AG20443 (cell line): ENCODE measurements around the gene CNOT9.

Experiments used
- DNase-seq: peaks from one replicate; pipeline ENCODE4 v3.0.0; 2012; ENCODE audit warnings: low spot score, mixed read lengths

The CNOT9 gene

DNA sequence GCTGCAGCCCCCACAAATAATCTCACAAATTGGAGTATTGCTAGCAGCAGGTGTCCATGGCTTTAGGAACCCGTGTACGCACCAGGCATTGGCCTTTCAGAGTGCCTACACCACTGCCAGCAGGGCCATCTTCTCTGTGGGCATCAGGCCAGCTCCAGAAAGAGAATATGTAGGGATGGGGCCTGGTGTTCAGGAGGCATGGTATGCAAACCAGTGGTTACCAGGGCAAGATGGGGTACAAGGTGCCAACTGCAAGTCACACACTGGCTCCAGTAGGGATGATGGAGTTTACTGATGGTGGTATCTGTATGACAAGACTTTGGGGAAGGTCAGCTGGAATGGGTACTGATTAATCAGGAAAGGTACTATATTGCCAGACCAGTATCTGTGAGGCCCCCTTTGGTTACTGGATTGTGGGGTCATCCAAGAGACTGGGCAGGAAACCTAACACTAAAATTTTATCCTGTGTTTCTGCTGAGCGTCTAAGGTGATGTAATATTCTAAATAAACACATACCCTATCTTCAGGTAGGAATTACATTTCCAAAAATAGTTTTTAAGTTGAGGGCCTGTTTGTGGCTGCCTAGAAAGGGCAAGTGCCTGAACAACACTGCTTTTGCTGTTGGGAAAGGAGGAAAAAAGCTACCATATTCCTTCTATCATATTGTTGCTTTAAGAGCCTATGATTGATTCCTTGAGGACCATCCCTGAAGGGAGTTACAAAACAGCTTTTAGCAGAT is 9.0 kb downstream of the CNOT9 start:
- DNase-seq, result no peak

DNA sequence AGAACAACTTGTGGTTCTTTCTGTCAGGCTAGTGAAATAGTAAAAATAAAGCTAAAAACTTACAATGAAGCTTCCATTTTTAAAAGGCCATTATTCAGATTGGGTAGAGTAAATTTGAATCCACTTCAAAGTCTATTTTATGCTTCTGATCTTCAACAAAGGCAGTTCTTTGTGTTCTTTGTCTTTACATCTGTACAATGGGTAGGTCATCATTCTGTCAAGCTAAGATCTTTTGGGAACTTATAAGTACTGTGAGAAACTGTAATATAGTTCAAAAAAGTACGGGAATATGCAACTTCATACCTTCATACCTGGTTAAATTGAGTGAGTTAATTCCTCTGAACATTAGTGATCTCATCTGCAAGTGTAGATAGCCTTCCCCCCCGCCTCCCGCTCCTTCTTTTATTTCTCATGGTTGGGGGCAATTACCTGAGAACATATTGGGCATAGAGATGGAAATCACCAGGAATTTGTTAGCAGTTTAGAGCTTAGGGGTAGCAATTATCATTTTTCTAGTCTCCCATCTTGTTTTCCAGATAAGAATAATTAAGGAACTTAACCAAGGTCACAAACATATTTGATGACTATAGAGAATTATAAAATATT is 9.7 kb downstream of the CNOT9 start:
- no peak for DNase-seq

DNA sequence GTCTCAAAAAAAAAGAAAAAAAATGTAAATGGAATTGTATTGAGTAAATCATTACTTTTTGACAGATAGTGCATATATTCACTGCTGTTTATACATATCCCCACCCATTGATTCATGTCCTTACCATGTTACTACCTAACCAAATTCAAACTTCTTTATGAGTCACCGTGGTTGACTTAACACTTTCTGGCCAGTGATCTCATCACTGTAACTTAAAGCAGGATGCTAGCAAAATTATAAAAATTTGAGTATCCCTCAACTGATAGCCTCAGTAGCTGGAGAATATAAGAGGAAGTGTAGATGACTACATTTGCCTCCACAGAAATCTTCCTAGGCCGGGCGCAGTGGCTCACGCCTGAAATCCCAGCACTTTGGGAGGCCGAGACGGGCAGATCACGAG is 13.4 kb downstream of the CNOT9 start:
- peak; percentile 32 for DNase-seq

DNA sequence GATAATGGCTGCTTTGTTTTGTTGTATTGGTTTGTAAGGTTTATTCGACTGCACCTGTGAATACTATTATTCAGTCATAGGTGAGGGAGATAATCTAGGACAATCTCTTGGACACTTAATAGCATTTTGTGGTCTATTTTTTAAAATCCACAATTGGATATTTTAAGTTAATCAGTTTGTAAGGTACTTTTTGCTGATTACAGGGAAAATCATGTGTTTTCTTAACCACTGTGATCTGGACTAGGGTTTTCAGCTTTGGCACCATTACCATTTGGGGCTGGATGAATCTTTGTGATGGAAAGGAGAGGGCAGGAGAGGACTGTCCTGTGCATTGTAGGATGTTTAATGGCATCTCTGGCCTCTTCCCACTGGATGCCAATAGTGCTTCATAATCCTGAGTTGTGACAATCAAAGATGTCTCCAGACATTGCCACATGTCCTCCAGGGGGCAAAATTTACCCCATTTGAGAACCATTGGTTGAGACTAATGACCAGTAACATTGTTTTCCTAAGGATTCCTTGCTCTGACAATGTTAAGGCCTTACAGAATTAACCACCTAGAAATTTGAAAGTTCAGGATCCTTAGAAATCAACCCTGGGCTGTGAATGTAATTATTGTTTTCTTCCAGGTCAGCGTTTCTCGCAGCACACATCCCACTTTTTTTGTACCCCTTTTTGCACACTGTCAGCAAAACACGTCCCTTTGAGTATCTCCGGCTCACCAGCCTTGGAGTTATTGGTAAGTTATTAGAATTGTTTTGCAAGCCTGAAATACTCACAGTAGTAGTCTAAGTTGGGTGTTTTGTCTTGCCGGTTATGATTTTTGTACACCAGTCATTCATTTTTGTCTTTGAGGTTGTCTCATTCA is 15.6 kb downstream of the CNOT9 start:
- DNase-seq, result no peak

DNA sequence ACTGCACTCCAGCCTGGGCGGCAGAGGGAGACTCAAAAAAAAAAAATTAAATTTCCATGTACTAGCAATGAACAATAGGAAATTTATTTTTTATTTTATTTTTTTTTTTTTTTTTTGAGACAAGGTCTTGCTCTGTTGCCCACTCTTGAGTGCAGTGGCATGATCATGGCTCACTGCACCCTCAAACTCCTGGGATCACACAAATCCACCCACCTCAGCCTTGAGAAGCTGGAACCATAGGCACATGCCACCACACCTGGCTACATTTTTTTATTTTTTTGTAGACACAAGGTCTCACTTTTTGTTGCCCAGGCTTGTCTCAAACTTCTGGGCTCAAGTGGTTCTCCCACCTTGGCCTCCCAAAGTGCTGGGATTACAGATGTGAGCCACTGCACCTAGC is 16.9 kb downstream of the CNOT9 start:
- no peak for DNase-seq

DNA sequence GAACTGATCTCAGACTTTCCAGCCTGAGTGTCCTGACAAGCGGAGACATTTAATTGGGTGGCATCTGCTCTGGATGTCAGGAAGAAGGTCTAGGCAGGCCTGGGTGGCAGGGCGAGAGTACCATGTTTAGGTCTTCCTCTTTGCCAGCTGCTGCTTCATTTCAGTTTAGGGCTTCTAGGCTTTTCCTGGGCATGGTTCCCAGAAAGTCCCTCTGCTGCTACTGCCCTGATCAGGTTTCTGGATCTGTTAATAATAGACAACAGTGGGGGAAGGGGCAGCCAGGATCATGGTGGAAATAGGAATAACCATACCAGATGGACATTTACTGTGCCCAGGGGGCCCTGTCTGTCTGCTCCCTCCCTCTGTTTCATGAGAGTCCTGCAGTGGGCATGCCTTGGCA is 36.8 kb downstream of the CNOT9 start:
- no peak for DNase-seq

DNA sequence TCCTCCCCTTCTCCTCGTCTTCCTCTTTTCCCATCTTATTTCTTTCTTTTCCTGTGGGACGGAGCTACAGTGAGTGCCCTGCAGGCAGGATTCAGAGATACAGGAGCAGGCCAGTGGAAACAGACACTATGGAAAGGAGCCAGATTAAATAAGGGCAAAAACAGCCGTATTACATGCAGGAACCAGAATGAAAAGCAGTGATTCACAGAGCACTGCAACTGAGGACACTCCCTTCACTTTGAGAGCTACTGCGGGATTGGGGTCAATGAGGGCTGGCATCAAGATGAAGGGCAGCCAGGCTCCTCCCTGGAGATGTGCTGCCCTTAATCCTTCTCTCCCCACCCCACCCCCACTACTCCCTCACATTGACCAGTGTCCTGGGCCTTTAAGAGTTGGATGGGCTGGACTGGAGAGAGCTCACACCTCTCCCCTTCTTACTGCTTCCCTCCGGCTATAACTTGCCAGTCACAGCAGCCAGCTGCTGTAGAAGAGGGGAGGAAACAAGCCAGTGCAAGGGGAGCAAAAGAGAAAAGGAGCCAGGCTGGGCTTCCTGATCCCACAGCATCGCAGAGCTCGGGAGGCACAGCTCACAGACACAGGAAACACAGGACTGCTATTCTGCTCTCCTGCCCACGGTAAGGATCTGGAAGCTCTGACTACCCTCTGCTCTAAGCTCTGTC is 38.9 kb downstream of the CNOT9 start, which contains the start of gene PLCD4:
Gene PLCD4, plus strand, starts transcription at position 464 of the 680 bp plus-strand sequence. CDS start 7,841 bp downstream, outside the sequence.
- peak; percentile 82 for DNase-seq

DNA sequence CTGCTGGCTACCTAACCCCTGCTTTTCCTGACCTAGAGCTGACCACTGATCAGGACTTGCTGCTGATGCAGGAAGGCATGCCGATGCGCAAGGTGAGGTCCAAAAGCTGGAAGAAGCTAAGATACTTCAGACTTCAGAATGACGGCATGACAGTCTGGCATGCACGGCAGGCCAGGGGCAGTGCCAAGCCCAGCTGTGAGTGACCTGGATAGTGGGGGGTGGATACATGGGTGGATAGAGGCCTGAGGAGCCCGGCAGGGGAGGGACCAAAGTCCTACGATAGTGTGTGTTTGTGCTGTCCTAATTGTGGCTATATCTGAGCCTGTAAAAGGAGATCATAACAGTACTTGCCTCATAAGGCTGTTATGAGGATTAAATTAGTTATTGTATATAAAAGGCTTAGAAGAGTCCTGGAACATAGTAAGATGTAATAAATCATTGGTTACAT is 47.3 kb downstream of the CNOT9 start:
- DNase-seq, result no peak

DNA sequence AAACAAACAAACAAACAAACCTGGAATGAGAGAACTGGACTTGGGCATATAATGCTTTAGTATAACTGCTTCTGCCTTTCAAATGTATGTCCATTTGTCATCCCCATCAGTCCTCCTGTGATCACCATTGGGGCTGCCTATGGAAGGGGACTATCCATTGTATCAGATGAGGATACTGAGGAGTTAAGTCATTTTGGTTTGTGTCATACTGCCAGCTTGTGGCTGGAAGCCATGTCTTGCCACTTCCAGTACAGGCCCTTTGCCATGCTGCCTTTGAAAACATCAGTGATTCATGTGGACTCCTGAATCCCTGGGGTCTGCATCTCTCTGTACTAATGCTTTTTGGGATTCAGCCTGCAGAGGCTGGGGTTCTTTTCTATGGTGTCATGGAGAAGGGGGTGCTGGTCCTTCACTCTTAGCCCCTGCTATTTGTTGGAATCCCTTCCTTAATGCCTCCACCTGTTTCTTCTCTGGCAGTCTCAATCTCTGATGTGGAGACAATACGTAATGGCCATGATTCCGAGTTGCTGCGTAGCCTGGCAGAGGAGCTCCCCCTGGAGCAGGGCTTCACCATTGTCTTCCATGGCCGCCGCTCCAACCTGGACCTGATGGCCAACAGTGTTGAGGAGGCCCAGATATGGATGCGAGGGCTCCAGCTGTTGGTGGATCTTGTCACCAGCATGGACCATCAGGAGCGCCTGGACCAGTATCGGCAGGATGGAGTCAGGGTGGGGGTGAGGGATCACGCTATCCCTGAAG is 49.6 kb downstream of the CNOT9 start:
- DNase-seq, result no peak

DNA sequence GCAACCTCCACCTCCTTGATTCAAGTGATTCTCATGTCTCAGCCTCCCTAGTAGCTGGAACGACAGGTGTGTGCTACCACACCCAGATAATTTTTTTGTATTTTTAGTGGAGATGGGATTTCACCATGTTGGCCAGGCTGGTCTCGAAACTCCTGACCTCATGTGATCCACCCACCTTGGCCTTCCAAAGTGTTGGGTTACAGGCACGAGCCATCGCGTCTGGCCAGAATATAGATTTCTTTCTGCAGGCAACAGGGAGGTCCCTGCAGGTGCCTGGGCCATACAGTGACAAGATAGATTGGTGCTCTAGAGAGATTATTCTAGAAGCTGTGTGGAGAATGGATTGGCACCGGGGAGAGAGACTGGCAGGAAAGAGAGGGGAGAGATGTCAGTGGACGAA is 52.4 kb downstream of the CNOT9 start:
- no peak for DNase-seq

DNA sequence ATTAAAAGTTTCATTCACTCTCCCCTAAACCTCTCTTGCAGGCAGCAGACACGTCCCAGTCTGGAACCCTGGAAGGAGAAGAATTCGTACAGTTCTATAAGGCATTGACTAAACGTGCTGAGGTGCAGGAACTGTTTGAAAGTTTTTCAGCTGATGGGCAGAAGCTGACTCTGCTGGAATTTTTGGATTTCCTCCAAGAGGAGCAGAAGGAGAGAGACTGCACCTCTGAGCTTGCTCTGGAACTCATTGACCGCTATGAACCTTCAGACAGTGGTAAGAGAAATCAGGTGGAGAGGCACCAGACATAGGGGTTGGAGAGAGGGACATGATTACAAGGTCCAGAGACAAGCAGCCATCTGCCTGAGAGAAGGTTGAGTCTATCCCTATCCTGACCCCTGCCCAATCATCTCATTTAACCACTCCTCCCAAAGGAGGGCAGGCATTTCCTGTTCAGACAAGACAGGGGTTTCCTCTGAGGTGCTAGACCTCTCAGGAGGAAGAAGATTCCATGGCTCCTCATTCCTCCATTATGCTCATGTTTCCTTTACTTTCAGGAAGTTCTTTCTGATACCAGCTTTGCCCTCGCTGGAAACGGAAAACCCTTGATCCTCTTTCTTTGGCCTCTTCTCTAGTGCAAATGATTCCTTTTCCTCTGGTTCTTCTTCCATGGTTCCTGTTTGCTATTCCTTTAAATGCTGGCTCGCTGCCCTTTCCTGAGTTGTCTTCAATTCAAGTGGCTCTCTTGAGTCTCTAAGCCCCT is 54.1 kb downstream of the CNOT9 start:
- no peak for DNase-seq

DNA sequence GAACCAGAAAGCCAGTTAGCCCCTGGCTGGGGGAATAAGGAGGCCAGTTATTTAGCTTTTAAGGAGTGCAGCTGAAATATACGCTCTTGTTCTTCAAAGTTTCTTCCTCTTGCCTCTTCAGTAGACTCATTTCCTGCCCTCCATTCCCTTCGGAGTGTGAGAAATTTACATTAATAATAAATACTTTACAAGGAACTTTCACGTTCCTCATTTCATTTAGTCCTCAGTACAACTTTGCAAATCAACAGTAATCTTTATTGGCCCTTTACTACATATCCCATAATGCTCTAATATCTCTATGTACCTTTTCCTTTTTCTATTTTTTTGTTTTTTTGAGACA is 54.7 kb downstream of the CNOT9 start:
- no peak for DNase-seq

DNA sequence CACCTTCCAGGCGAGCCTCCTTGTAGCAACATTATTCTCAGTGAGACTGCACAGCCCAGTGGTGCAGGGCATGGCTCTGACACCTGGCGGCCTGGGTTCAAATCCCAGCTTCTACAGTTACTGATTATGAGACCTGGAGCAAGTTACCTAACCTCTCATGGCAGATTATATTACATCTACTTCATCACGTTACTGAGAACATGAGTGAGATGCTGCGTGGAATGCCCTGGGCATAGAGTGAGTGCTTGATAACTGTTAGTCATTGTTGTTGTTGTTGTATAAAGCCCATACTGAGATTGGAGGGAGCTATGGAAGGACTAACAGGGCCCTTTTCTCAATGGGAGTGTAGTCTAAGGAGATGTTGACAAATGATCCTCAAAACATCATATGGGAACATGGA is 57.7 kb downstream of the CNOT9 start:
- no peak for DNase-seq

DNA sequence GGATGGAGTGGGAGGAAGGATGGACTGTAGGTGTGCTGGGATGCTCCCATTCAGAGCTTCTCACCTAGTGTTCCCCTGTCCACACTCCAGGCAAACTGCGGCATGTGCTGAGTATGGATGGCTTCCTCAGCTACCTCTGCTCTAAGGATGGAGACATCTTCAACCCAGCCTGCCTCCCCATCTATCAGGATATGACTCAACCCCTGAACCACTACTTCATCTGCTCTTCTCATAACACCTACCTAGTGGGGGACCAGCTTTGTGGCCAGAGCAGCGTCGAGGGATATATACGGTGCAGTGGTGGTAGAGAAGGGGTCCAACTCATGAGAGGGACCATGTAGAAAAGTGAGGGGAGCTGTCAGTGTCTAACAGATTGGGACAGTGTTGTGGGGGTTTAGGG is 59.3 kb downstream of the CNOT9 start:
- no peak for DNase-seq

DNA sequence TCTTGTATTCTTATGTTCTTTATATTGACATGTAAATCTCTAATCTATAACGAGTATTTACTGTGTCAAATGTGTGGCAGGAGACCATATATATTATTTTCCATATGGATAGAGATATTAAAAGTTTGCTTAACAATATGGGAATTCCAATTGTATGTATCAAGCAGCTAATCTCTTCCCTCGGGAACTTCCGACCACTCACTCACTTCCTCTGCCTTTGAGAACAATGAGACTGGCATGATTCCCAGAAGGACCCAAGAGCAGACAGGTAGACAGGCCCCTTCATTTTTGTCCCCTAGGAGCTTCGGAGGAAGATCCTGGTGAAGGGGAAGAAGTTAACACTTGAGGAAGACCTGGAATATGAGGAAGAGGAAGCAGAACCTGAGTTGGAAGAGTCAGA is 63.2 kb downstream of the CNOT9 start:
- DNase-seq, result no peak

DNA sequence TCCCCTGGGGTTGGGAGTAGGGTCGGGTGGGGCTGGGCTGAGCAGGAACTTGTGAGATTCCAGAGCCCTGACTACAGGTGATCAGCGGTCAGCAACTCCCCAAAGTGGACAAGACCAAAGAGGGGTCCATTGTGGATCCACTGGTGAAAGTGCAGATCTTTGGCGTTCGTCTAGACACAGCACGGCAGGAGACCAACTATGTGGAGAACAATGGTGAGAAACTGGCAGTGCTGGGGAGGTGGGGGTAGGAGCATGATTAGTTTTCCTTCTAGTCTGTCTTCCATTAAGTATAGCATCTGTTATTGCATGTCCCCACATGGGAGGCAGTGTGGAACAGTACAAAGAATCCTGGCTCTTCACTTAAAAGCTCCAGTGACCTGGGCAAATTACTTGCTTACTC is 67.1 kb downstream of the CNOT9 start:
- DNase-seq, result no peak

DNA sequence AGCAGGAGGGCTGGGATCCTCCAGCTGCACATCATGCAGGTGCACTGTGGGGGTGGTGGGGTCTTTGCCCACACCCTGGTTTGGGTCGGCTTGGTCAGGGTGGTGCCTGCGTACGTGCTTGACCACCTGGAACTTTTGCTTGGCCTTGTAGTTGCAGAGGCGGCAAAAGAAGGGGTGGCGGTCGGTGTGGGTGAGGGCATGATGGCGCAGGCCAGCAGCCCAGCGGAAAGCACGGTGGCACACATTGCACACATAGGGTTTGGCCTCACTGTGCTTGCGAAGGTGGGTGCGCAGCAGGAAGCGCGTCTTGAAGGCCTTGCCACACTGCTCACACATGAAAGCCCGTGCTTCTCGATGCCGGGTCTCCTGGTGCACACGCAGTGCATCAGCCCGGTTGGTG is 69.7 kb downstream of the CNOT9 start:
- no peak for DNase-seq

DNA sequence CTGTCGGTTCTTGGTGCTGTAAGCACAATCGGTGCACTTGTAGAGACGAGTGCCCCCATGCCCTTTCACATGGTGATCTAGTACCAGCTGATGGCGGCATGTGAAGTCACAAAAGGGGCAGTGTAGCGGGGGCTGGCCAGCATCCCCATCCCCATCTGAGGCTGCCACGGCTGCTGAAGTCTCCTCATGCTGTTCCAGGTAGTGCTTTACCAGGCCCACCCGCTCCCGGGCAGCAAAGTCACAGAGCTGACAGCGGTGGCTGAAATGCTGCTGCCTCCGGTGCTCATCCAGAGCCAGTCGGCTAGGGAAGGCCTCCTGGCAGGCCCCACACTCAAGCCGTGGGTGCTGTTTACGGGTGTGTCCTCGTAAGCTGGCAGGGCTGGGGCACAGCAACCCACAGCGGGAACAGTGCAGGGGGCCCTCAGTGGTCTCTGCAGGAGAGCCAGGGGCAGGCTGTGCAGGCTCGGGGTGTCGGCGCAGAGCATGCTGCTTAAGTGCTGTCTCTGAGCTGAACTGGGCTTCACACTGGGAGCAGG is 73.5 kb downstream of the CNOT9 start:
- DNase-seq, result no peak

DNA sequence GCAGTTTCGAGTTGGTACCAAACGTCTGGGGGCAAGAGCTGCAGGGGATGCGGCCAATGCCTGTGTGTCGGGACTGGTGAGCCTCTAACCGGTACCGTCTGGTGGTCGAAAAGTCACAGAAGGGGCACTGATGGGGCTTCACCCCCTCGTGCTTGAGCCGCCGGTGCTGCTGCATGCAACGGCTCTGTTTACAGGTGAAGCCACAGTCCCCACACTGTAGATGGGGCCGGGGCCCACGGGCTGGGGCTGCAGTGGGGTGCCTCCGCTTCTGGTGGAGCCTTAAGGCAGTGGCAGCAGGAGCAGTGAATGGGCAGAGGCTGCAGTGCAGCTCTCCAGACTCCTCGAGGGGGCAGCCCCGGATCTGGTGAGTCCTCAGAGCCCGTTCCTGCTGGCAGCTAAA is 74.1 kb downstream of the CNOT9 start:
- DNase-seq, result no peak

DNA sequence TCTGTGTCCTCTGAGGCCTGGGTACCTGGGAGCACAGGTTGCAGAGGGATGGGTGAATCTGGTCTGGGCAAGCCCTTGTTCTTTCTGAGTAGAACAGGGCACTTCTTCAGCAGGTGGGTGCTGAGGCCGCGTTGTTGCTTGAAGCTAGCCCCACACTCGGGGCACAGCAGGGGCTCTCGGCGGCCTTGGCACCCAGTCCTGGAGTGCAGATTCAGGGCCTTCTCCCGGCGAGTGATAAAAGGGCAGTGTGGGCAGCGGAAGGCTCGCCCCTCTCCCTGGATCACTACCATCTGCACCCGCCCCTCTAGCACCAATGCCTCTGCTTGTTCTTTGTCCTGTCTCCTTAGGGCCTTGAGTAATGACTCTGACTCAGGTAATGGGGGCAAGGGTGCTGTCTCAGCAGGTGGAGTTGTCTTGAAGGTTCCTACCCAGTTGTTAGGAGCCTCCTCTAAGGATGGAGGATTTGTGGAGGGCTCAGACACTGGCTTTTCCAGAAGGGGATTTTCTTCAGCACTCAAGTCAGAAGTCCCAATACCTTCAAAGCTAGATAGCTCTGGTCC is 75.2 kb downstream of the CNOT9 start:
- no peak for DNase-seq
